GM12878 (cell line): ENCODE results near the gene ANKDD1B. TPM values are rescaled to one million over a fixed set of nuclear protein-coding genes. Genes with fewer than 3 reads are reported as not detected.

ENCODE experiments used
- CEBPZ ChIP-seq: fragments of 150-350 bp; IDR thresholded peaks from 2 replicates; pipeline ENCODE4 v1.6.1; 2016; ENCODE audit warnings: low read depth, low read length
- NFIC ChIP-seq: IDR thresholded peaks from 2 replicates; pipeline ENCODE4 v1.6.1; 2012; ENCODE audit warnings: low read depth, mild to moderate bottlenecking, inconsistent platforms, low read length, moderate library complexity
- NFXL1 ChIP-seq: fragments of 450-650 bp; IDR thresholded peaks from 2 replicates; pipeline ENCODE4 v1.6.1; 2017; ENCODE audit warnings: antibody characterized with exemption, mild to moderate bottlenecking, borderline replicate concordance
- RELA ChIP-seq: fragments of 450-650 bp; IDR thresholded peaks from 2 replicates; pipeline ENCODE4 v1.8.0; 2014; ENCODE audit warnings: borderline replicate concordance; ENCODE audit not compliant: partially characterized antibody
- SMARCA5 ChIP-seq: fragments of 450-650 bp; IDR thresholded peaks from 2 replicates; pipeline ENCODE4 v1.6.1; 2017; ENCODE audit warnings: mild to moderate bottlenecking
- ZNF687 ChIP-seq: fragments of 450-650 bp; IDR thresholded peaks from 2 replicates; pipeline ENCODE4 v1.6.1; 2017; ENCODE audit warnings: mild to moderate bottlenecking, moderate library complexity
- polyA plus RNA-seq, 11 experiments: library from polyadenylated mRNA; depleted of rRNA in 4 of 11; unstranded in 6 of 11; stranded (reverse) in 5 of 11; fragments of >200 nt; fragmentation: Nextera tagmentation in 4 of 11; fragmentation: Illumina TruSeq in 1 of 11; extraction: Ambion mirVana in 4 of 11; extraction: Trizol in 1 of 11; gene quantifications; 1 replicate in 1 of 11; 2 replicates in 10 of 11; pipeline versions ENCODE4 v1.2.1 to v1.2.3, GENCODE V29; 2011 to 2016; ENCODE audit warnings: inconsistent platforms in 2 of 11, missing spikeins in 2 of 11, low read depth in 1 of 11
- total RNA-seq, 4 experiments: library from RNA; depleted of rRNA in 3 of 4; stranded (reverse); fragments of >200 nt in 3 of 4; fragmentation: Illumina TruSeq in 1 of 4; extraction: Trizol in 1 of 4; gene quantifications; 2 replicates each; pipeline versions ENCODE4 v1.2.1 to v1.2.3, GENCODE V29; 2013 to 2021

Gene ANKDD1B
- total and polyA plus RNA-seq, 10 of the 15 experiments (the other 5 are each of a cell fraction or from before 2014, with no cell fraction given), result 0.34 to 2.4 (median 0.80) TPM

GRCh38 chr5:75616971-75617621, 5.8 kb downstream of the ANKDD1B start (continued):
- no peak for TF ChIP-seq ZNF687
- TF ChIP-seq NFIC, result no peak
- TF ChIP-seq RELA, result no peak
- TF ChIP-seq CEBPZ, result no peak
- no peak for TF ChIP-seq SMARCA5
- TF ChIP-seq NFXL1, result no peak
